Inflammatory macrophage treated with lipopolysaccharide for 1 hour (primary cell): ENCODE measurements around the gene KAT8.

ENCODE experiments used
- DNase-seq, 2 donors: peaks; one replicate each; pipeline ENCODE4 v3.0.0-alpha.2; 2020 to 2022

The KAT8 gene

GRCh38 chr16:31117384-31118222 is at the start of gene KAT8:
Gene KAT8 (plus strand): TSS chr16:31117664. CDS start chr16:31117682, 18 bp downstream.
- peak; percentile 98 to 99 for DNase-seq

DNA sequence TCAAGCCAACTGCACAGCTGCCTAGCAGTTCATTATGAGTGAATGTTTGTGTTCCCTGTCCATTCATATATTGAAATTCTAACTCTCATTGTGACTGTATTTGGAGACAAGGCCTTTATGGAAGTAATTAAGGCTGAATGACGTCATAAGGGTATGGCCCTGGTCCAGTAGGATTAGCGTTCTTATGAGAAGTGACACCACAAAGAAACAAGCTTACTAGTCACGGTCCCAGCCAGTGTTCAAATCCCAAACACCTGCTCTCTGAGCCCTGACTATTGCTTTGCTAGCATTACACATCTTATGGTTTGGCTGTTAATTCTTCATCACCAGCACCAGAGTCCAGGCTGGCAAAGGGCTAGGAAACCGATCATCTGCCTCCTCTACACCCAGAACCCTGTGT is 45.6 kb upstream of the KAT8 start:
- peak; percentile 22 for DNase-seq

DNA sequence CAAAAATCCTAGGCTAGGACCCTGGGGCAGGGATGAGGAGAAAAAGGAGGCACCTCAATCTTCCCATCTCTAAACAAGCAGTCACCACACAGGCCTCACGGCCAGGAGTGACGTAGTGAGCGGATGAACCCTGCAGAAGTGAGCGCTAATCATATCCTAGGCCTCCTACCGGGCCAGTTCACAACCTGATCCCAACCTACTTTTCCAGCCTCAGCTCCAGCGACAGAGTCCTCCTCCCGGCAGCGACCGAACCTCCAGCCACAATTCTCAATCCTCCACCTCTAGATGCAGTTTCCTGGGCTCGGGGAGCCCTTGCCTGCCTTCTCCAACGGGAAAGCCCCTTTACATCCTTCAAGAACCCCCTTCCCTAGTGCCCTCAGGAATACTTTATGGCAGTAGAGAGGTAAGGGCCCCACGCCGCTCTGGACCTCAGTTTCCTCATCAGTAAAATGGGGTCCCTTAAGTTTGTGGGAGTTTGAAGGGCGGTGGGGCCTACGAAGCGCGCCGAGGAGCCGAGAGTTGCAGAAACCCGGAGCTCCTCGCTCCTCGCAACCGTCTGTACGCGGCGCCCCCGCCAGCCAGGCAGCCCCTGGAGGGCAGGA is 44.8 kb upstream of the KAT8 start:
- DNase-seq = peak; percentile 5 to 20

DNA sequence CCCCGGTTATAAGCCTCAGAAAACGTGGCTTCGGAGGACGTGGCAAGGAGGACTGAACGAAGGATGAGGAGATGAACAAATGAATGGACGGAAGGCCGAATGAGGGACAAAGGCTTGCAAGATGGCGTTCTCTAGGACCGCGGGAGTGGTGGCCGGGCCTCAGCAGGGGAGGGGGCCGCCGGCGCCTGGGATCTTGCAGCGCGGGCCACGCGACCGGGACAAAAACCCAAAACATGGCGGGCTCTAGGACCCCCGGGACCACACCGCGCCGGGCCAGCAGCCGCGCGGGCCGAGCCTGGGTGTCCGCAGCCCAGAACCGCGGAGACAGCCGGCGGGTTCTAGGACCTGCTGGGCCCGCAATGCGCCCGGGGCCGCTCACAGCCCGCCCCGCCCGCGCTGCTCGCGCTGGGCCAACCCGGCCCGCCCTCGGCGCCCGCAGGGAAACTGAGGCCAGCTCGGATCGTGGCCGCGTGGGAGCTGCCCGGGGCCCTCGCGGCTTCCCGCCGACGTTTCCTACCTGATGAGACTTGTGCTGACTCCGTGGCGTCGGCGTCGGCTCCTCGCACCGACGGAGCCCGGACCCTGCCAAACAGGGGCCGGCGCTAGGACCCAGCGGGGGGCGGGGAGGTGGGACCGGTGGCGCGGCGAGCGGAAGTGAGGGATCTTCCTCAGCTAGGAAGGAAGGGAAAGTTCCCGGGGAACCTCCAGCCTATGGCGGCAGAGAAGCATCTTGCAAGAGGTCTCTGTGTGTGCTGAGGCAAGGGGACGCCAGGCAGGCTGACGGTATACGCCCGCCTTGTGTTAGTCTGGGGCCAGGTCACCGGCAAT is 44.1 kb upstream of the KAT8 start:
- peak; percentile 91 to 92 for DNase-seq

DNA sequence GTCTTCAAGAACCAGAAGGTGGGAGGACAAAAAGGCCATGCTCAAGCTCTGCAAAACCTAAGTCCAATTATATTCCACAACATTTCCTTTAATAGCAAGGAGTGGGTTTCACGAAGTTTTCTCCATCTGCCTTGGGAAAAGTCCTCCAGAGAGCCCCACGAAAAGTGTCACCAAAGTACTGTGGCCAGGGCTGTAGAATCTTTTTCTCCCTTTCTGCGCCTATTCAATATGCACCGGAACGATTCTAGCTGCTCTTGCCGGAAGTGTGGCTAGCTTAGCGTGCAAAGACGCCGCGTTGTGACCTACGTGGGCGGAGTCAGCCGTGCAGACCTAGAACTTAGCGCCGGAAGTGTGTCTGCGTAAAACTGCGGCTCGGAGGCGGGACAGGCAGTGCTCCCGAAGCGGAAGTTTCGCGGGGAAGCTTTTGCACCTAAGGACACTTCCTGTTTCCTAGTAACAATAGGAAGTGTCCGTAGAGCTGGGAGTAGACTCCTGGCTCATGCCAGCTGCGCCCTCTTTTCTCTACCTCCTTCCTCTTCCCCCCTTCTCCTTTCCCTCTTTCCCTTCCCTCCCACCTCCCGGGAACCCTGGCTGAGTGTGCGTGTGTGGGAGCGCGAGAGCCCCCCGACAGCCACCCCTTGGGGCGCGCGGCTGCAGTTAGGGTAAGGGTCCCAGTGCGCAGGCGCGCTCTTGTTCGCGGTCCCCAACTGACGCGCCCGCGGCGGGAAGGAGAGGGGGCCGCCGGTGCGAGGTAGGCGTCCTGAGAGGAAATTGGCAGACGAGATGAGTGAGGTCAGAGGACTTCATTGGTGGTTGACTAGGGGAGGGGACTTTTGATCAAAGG is 43.3 kb upstream of the KAT8 start, which contains the start of the genes ZNF646 and ZNF668:
Gene ZNF646, plus strand, starts transcription at position 453 of the 844 bp plus-strand sequence. CDS start 1,903 bp downstream, outside the sequence.
Gene ZNF668, minus strand, starts transcription at position 271 of the 844 bp plus-strand sequence. CDS start 9,781 bp downstream, outside the sequence.
- peak; percentile 99 to 100 for DNase-seq

DNA sequence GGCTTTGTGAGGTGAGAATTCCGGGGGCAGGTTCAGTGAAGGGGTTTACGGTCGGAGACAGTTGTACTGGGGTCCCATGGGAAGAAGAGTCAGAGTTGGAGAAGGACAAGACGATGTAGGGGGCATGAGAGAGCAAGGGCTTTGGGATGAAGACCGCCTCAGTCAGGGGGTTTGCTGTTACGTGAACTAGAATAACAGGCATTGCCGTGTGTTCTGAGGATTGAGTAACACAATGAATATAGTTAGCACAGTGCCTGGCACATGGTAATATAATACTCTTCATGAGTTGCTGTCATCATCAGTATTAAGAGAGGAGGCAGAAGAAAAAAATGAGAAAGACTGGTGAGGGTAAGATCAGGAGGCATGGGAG is 42.7 kb upstream of the KAT8 start:
- no peak for DNase-seq

DNA sequence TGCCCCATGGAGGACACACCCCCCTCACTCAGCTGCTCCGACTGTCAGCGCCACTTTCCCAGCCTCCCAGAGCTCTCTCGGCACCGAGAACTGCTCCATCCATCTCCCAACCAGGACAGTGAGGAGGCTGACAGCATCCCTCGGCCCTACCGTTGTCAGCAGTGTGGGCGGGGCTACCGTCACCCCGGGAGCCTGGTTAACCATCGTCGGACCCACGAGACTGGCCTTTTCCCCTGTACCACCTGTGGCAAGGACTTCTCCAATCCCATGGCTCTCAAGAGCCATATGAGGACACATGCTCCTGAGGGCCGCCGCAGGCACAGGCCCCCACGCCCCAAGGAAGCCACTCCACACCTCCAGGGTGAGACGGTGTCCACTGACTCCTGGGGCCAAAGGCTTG is 41.1 kb upstream of the KAT8 start:
- no peak for DNase-seq

DNA sequence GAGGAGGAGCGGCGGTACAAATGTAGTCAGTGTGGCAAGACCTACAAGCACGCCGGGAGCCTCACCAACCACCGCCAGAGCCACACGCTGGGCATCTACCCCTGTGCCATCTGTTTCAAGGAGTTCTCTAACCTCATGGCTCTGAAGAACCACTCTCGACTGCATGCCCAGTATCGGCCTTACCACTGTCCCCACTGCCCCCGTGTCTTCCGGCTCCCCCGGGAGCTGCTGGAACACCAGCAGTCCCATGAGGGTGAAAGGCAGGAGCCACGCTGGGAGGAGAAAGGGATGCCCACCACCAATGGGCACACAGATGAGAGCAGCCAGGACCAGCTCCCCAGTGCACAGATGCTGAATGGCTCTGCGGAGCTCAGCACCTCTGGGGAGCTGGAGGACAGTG is 40.4 kb upstream of the KAT8 start:
- DNase-seq = no peak

- no peak for DNase-seq
Measured at GRCh38 chr16:31077592-31078396, 39.7 kb upstream of the KAT8 start.

GRCh38 chr16:31078597-31079341 is 38.7 kb upstream of the KAT8 start:
- DNase-seq = no peak

DNA sequence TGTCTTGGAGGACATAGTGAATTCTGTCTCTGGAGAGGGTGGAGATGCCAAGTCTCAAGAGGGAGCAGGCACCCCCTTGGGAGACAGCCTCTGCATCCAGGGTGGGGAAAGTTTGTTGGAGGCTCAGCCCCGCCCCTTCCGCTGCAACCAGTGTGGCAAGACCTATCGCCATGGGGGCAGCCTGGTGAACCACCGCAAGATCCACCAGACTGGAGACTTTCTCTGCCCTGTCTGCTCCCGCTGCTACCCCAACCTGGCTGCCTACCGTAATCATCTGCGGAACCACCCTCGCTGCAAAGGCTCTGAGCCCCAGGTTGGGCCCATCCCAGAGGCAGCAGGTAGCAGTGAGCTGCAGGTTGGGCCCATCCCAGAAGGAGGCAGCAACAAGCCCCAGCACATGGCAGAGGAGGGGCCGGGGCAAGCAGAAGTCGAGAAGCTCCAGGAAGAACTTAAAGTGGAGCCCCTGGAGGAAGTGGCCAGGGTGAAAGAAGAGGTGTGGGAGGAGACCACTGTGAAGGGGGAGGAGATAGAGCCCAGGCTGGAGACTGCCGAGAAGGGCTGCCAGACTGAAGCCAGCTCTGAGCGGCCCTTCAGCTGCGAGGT is 38.0 kb upstream of the KAT8 start:
- DNase-seq = peak in 1 of 2 donors; percentile 34

DNA sequence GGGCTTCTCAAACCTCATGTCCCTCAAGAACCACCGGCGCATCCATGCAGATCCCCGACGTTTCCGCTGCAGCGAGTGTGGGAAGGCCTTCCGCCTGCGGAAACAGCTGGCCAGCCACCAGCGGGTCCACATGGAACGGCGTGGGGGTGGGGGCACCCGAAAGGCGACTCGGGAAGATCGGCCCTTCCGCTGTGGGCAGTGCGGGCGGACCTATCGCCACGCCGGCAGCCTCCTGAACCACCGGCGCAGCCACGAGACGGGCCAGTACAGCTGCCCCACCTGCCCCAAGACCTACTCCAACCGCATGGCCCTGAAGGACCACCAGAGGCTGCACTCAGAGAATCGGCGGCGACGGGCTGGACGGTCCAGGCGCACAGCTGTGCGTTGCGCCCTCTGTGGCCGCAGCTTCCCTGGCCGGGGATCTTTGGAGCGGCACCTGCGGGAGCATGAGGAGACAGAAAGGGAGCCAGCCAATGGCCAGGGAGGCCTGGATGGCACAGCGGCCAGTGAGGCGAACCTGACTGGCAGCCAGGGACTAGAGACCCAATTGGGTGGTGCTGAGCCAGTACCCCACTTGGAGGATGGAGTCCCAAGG is 37.3 kb upstream of the KAT8 start:
- no peak for DNase-seq

DNA sequence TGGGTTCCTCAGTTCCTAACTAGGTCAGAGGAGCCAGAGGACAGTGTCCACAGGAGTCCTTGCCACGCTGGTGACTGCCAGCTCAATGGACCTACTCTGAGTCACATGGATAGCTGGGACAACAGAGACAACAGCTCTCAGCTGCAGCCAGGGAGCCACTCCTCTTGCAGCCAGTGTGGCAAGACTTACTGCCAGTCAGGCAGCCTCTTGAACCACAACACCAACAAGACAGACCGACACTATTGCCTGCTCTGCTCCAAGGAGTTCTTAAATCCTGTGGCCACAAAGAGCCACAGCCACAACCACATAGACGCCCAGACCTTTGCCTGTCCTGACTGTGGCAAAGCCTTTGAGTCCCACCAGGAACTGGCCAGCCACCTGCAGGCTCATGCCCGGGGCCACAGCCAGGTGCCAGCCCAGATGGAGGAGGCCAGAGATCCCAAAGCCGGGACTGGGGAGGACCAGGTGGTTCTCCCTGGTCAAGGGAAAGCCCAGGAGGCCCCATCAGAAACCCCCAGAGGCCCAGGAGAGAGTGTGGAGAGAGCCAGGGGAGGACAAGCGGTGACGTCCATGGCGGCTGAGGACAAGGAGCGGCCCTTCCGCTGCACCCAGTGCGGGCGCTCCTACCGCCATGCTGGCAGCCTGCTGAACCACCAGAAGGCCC is 36.6 kb upstream of the KAT8 start:
- DNase-seq = no peak

DNA sequence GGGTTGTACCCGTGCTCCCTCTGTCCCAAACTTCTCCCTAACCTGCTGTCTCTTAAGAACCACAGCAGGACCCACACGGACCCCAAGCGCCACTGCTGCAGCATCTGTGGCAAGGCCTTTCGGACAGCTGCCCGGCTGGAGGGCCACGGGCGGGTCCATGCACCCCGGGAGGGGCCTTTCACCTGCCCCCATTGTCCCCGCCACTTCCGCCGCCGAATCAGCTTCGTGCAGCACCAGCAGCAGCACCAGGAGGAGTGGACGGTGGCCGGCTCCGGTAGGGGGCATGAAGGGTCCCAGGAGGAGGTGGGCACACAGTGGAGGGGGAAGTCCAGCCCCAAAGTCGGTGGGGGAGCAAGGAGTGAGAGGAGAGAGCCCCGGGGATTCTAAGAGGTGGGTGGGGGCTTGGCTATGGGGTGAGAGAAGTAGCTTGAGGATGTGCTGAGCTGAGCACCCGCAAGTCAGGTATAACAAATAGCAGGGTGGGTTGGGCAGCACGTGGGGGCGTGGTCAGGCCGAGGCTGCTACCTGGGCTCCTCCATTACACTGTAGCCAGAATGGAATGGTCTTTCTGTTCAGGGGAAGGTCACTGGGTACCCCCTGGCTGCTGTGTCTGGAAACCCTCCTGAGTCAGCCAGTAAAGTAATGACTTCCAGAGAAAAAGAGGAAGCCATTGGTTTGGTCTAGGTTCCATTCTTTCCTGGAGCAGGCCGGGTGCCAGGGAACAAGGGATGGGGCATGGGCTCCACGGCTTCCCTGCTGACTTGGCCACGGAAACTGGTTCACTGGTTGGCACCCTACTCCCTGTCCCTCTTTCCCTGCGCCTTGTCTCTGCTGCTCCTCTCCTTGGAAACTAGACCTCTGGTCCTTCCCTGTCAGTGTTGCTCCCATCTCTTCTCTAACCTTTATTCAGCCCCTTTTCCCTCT is 35.8 kb upstream of the KAT8 start:
- DNase-seq = no peak

DNA sequence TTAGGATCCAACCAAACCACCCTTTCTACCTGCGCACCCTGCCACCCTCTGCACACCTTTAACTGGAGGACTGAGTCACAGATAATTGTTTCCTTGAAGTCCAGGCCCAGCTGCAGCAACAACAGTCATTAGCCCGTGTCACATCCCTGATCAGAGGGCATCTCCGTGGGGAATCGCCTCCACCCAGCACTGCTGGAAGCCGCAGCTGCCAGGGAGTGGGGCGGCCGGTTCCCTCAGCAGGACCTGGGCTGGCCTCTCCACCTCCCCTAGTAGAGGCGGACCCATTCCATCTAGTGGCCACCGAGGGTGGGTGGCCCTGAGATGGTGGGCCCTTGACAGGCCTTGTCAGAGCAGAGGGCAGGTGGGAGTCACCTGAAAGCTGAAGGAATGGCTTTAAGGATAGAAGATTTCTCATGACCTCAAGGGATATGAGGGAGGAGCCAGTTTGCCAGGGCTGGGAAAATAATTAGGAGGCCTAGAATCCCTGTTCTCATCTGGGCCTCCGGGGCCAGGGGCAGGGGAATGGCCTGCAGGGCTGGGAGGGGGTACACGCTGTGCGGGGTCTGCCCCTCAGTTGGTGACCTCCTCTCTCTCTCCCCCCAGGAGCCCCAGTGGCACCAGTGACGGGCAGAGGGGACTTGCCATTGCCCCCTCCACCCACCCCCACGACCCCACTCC is 35.0 kb upstream of the KAT8 start:
- no peak for DNase-seq

- DNase-seq = no peak
Measured at GRCh38 chr16:31083081-31083480, 34.4 kb upstream of the KAT8 start.

DNA sequence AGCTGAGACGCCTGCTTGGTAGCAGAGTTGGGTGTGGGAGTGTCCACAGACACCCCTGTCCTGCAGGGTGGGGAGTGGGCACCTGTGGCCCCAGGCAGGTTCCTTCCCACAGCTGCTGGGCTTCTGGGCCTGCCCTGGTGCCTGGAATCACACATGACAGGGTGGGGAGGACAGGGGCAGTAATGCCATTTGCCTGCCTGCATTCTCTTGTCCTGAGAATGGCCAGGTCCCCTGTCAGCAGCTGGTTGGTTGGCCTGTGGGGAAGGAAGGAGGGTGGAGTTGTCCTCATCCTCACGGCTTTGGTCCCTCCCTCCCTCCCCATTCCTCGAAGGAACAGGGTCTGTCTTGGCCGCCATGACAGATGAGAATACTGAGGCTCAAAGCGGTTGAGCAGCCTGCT is 33.9 kb upstream of the KAT8 start:
- no peak for DNase-seq

DNA sequence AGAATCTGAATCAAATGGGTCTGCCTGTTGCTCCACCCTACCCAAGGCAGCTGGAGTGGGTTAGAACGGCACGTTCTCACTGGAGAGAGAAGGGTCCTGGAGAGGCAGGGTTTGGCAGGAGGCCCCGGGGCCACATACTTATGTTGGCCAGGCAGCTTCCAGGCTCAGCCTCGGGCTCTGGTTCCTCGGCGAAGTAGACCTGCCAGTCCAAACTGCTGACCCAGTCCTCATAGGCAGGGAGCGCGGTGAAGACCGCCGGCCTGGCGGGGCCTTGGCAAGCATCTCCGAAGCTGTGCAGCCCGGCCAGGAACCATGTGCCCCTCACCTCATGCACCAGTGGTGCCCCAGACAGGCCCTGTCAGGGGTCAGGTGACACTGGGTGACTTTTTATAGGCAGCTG is 33.5 kb upstream of the KAT8 start:
- DNase-seq = no peak
